Osteocyte (in vitro differentiated cells): Measurements from ENCODE around the gene MBNL2. TPM values are rescaled to one million over a fixed set of nuclear protein-coding genes. Genes with fewer than 3 reads are reported as not detected.

Experiments
- DNase-seq: peaks from one replicate; pipeline ENCODE4 v3.0.0; 2021; ENCODE audit warnings: mixed read lengths; ENCODE audit not compliant: unreplicated experiment; ENCODE audit errors: extremely low spot score
- H3K27ac Mint-ChIP-seq: one replicate; pipeline ENCODE4 v1.8.0; 2021; ENCODE audit warnings: mild to moderate bottlenecking, mixed read lengths; ENCODE audit not compliant: unreplicated experiment
- H3K27me3 Mint-ChIP-seq: one replicate; pipeline ENCODE4 v1.8.0; 2021; ENCODE audit warnings: mixed read lengths; ENCODE audit not compliant: unreplicated experiment
- H3K36me3 Mint-ChIP-seq: one replicate; pipeline ENCODE4 v1.8.0; 2021; ENCODE audit warnings: mixed read lengths; ENCODE audit not compliant: unreplicated experiment
- H3K4me1 Mint-ChIP-seq: one replicate; pipeline ENCODE4 v1.8.0; 2021; ENCODE audit warnings: mixed read lengths; ENCODE audit not compliant: unreplicated experiment
- H3K4me3 Mint-ChIP-seq: one replicate; pipeline ENCODE4 v1.8.0; 2021; ENCODE audit warnings: mild to moderate bottlenecking, moderate library complexity, mixed read lengths; ENCODE audit not compliant: unreplicated experiment
- H3K9me3 Mint-ChIP-seq: one replicate; pipeline ENCODE4 v1.8.0; 2021; ENCODE audit warnings: mixed read lengths; ENCODE audit not compliant: unreplicated experiment
- CTCF ChIP-seq: fragments of 200-600 bp; sonication (generic); IDR thresholded peaks from 2 replicates; pipeline ENCODE4 v1.5.0; 2021; ENCODE audit warnings: antibody characterized with exemption, mild to moderate bottlenecking, moderate library complexity
- total RNA-seq: library from RNA; stranded (reverse); gene quantifications from 2 replicates; pipeline ENCODE4 v1.2.1, GENCODE V29; 2021

MBNL2 gene
- total RNA-seq, 1 donor from 2014 or later: 66.6 TPM

- no peak for TF ChIP-seq CTCF
- Mint-ChIP-seq H3K27me3 (no peaks in the 10 kb centered on the region), H3K4me1 (peaks cover 80% of the 10 kb centered on the region), H3K36me3 (peaks cover 9% of the 10 kb centered on the region), H3K4me3 (no peak overlapping the region), H3K9me3 (no peaks in the 10 kb centered on the region), H3K27ac (no peak overlapping the region)
- no peak for DNase-seq
These were observed 19.6 kb downstream of the MBNL2 start for GRCh38 chr13:97241761-97242160.

- no peak for TF ChIP-seq CTCF
- H3K27me3 Mint-ChIP-seq: no peaks in the 10 kb centered on the region
- no peak for DNase-seq
- H3K27ac Mint-ChIP-seq: peak overlapping the region; percentile 81
- no peak overlapping the region for H3K4me3 Mint-ChIP-seq
- H3K4me1 Mint-ChIP-seq: peaks cover 84% of the 10 kb centered on the region
- peaks cover 2% of the 10 kb centered on the region for H3K36me3 Mint-ChIP-seq
- no peaks in the 10 kb centered on the region for H3K9me3 Mint-ChIP-seq
These were observed 20.8 kb downstream of the MBNL2 start for GRCh38 chr13:97242755-97243497.

GRCh38 chr13:97243915-97244781 lies 22.0 kb downstream of the MBNL2 start:
- H3K9me3 Mint-ChIP-seq: no peaks in the 10 kb centered on the region
- TF ChIP-seq CTCF: no peak
- H3K36me3 Mint-ChIP-seq: no peaks in the 10 kb centered on the region
- peak overlapping the region; percentile 81 for H3K27ac Mint-ChIP-seq
- no peak overlapping the region for H3K4me3 Mint-ChIP-seq
- H3K27me3 Mint-ChIP-seq: no peaks in the 10 kb centered on the region
- peaks cover 84% of the 10 kb centered on the region for H3K4me1 Mint-ChIP-seq
- DNase-seq: no peak

GRCh38 chr13:97245011-97245410 lies 22.9 kb downstream of the MBNL2 start:
- Mint-ChIP-seq H3K4me1 (peaks cover 84% of the 10 kb centered on the region), H3K9me3 (no peaks in the 10 kb centered on the region), H3K27me3 (no peaks in the 10 kb centered on the region), H3K4me3 (no peak overlapping the region), H3K27ac (peak overlapping the region; percentile 75), H3K36me3 (no peaks in the 10 kb centered on the region)
- no peak for TF ChIP-seq CTCF
- DNase-seq: no peak

GRCh38 chr13:97246596-97247158 lies 24.5 kb downstream of the MBNL2 start:
- no peak for DNase-seq
- peak overlapping the region; percentile 78 for H3K27ac Mint-ChIP-seq
- H3K4me1 Mint-ChIP-seq: peaks cover 87% of the 10 kb centered on the region
- TF ChIP-seq CTCF: no peak
- H3K27me3 Mint-ChIP-seq: no peaks in the 10 kb centered on the region
- no peaks in the 10 kb centered on the region for H3K36me3 Mint-ChIP-seq
- H3K4me3 Mint-ChIP-seq: peak overlapping the region; percentile 40
- H3K9me3 Mint-ChIP-seq: no peaks in the 10 kb centered on the region
